HEK293T (cell line): Measurements from ENCODE around the gene NUBP1.

ENCODE experiments used
- CTCF ChIA-PET: fragments of 350-600 bp; formaldehyde crosslinking; extraction: SDS; loops from one replicate; lab custom pipeline; 2021; ENCODE audit warnings: antibody characterized with exemption, inconsistent platforms; lab: Yijun Ruan, JAX
- POLR2A ChIA-PET: fragments of 350-600 bp; formaldehyde crosslinking; extraction: SDS; loops from one replicate; lab custom pipeline; 2020; ENCODE audit warnings: antibody characterized with exemption, inconsistent platforms; lab: Yijun Ruan, JAX
- DNase-seq: peaks from one replicate; pipeline ENCODE4 v3.0.0; 2012; ENCODE audit warnings: mixed read lengths; ENCODE audit errors: extremely low spot score
- ARNT ChIP-seq: fragments of 450-650 bp; IDR thresholded peaks from 2 replicates; pipeline ENCODE4 v1.6.1; 2017; ENCODE audit warnings: mild to moderate bottlenecking
- BHLHE40 ChIP-seq: fragments of 450-650 bp; IDR thresholded peaks from 2 replicates; pipeline ENCODE4 v1.6.1; 2016; ENCODE audit warnings: mild to moderate bottlenecking, moderate library complexity, borderline replicate concordance
- CTBP1 ChIP-seq: fragments of 450-650 bp; IDR thresholded peaks from 2 replicates; pipeline ENCODE4 v1.6.1; 2016; ENCODE audit warnings: borderline replicate concordance
- ELF4 ChIP-seq: fragments of 450-650 bp; IDR thresholded peaks from 2 replicates; pipeline ENCODE4 v1.6.1; 2017; ENCODE audit warnings: antibody characterized with exemption
- FOXA1 ChIP-seq: fragments of 450-650 bp; IDR thresholded peaks from 2 replicates; pipeline ENCODE4 v1.6.1; 2016; ENCODE audit warnings: mild to moderate bottlenecking
- FOXK2 ChIP-seq: fragments of 450-650 bp; IDR thresholded peaks from 2 replicates; pipeline ENCODE4 v1.6.1; 2016; ENCODE audit warnings: mild to moderate bottlenecking
- FOXM1 ChIP-seq: fragments of 450-650 bp; IDR thresholded peaks from 2 replicates; pipeline ENCODE4 v1.6.1; 2017; ENCODE audit warnings: mild to moderate bottlenecking, borderline replicate concordance
- HDGF ChIP-seq: fragments of 450-650 bp; IDR thresholded peaks from 2 replicates; pipeline ENCODE4 v1.6.1; 2017; ENCODE audit warnings: antibody characterized with exemption, borderline replicate concordance
- L3MBTL2 ChIP-seq: fragments of 450-650 bp; conservative IDR thresholded peaks from 2 replicates; pipeline ENCODE4 v1.6.1; 2016; ENCODE audit warnings: mild to moderate bottlenecking
- LEF1 ChIP-seq: fragments of 450-650 bp; IDR thresholded peaks from 2 replicates; pipeline ENCODE4 v1.6.1; 2017; ENCODE audit warnings: mild to moderate bottlenecking, borderline replicate concordance
- NFRKB ChIP-seq: fragments of 450-650 bp; IDR thresholded peaks from 2 replicates; pipeline ENCODE4 v1.6.1; 2016; ENCODE audit warnings: mild to moderate bottlenecking, moderate library complexity
- SP1 ChIP-seq: fragments of 450-650 bp; IDR thresholded peaks from 2 replicates; pipeline ENCODE4 v1.6.1; 2017
- SUZ12 ChIP-seq: fragments of 450-650 bp; IDR thresholded peaks from 2 replicates; pipeline ENCODE4 v1.6.1; 2016; ENCODE audit warnings: mild to moderate bottlenecking
- TARDBP ChIP-seq: fragments of 450-650 bp; IDR thresholded peaks from 2 replicates; pipeline ENCODE4 v1.6.1; 2016
- ZNF384 ChIP-seq: fragments of 450-650 bp; IDR thresholded peaks from 2 replicates; pipeline ENCODE4 v1.6.1; 2016
- TF ChIP-seq, protein P1 (sequence below): fragments of 450-650 bp; IDR thresholded peaks from 2 replicates; pipeline ENCODE4 v1.6.1; 2016

The NUBP1 gene

DNA sequence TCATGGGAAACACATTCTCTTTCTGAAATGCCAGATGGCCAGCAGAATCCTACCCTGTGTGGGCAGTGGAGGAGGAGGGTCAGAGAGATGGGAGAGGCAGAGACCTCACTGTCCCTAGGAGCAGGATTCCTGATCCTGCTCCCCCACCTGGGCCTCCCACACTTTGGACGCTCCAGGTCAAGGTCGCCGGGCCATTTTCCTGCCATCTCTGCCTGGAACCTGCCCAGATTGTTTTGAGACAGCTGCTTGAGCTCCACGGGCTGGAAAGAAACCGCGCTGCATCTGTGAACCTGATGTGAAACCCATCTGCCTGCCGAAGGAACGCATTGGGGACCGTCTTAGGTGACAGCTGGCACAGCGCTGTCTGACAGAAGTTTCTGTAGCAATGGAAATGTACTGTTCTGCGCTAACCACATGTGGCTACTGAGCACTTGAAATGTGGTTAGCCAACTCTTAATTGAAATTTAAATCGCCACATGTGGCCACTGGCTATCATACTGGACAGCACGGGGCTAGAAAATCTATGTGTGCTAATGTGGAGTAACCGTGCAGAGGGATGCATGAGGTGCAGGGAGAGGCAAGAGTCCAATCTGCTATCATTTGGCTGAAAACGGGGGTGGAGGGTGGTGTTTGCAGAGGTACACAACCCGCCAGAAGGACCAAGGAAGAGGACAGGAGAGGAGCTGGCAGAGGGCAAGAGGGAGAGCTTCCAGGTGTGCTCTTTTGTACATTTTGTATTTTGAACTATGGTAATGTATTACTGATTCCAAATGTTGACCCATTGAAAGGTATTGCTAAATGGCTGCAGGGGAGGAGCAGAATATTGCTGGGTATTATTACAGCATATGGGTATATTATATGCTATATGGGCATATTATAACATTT, 15.4 kb upstream of the NUBP1 start:
- ChIA-PET CTCF (no interaction called here), POLR2A (no interaction called here)
- TF ChIP-seq FOXA1 (no peak), LEF1 (no peak), FOXM1 (no peak), ZNF384 (no peak), SUZ12 (no peak), ELF4 (no peak), SP1 (no peak), BHLHE40 (no peak), TARDBP (no peak), CTBP1 (no peak), NFRKB (no peak), L3MBTL2 (no peak), FOXK2 (no peak), HDGF (no peak), ARNT (no peak)
- TF ChIP-seq, protein P1, sequence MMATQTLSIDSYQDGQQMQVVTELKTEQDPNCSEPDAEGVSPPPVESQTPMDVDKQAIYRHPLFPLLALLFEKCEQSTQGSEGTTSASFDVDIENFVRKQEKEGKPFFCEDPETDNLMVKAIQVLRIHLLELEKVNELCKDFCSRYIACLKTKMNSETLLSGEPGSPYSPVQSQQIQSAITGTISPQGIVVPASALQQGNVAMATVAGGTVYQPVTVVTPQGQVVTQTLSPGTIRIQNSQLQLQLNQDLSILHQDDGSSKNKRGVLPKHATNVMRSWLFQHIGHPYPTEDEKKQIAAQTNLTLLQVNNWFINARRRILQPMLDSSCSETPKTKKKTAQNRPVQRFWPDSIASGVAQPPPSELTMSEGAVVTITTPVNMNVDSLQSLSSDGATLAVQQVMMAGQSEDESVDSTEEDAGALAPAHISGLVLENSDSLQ: no peak
- no peak for DNase-seq

DNA sequence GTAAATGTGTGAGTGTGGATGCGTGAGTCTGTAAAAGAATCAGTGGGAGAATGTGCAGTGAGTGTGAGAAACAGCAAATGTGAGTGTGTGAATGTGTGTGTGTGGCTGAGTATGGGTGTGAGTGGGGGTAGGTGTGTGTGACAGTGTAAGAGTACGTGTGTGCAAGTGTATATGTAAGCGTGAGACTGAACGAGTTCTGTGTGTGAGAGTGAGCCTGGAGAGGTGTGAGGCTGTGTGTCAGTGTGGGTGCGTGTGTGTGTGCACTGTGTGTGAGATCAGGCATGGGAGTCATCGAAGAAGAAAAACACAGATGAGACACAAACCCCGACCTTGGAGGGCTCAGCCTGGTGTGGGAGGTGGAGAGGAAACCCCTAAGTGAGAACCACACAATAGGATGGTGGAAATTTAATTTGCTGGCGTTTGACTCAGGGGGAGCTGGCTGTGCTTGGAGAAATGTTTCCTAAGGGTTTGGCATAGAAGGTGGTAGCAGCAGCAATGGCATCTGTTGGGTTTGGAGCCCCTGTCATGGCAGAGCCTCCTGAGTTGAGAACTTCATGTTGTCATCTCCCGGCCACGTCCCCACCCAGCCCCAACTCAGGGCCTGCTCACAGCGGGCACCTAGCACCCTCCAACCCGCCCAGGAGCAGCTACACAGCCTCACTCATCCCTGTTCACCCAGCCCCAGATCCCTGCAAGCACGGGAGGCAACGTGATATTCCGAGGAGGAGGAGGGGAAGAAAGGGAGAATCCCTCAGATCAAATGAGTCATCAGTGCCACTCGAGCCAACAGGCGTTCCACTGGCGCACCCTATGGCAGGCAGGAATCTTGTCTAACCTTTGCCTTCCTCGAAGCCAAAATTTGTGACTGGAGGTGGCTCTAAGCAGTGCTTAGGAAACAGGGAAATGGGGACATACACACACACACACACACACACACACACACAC, 14.3 kb upstream of the NUBP1 start:
- TF ChIP-seq FOXK2: no peak
- TF ChIP-seq HDGF: no peak
- TF ChIP-seq SP1: no peak
- no peak for TF ChIP-seq CTBP1
- TF ChIP-seq LEF1: no peak
- TF ChIP-seq L3MBTL2: no peak
- no peak for TF ChIP-seq TARDBP
- no peak for TF ChIP-seq FOXA1
- TF ChIP-seq FOXM1: no peak
- no peak for TF ChIP-seq ZNF384
- TF ChIP-seq, protein P1: no peak
- TF ChIP-seq SUZ12: no peak
- no peak for TF ChIP-seq BHLHE40
- TF ChIP-seq NFRKB: no peak
- no peak for TF ChIP-seq ARNT
- no peak for TF ChIP-seq ELF4
- no peak for DNase-seq
- ChIA-PET CTCF (no interaction called here), POLR2A (no interaction called here)

DNA sequence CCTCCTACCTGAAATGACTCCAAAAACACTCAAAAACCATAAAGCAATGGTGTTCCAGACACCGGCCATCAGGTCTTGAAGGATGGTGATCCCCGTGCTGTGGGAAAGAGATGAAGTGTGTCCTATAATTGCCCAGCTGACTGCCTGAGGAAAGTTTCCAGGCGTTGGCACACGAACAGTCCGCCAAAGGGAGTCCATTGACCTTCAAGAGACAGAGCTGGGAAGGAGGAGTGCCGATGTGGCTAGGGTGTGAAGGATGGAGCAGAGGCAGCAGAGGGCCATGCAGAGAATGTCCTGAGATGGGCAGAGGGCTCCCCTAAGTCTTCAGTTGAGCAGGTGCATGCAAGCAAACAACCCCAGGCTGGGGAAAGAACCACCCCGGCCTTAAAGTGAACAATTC, 11.9 kb upstream of the NUBP1 start:
- ChIA-PET CTCF (interaction anchor here (1.5 kb wide), 1 partner anchor 217 kb away, joined by 3 read pairs; no protein-coding TSS in a partner anchor), POLR2A (interaction anchor here (1.0 kb wide), 1 partner anchor 12 kb away, joined by 6 read pairs; the partner anchor contains the start of gene NUBP1)
- TF ChIP-seq, protein P1: no peak
- TF ChIP-seq L3MBTL2: no peak
- TF ChIP-seq FOXA1: no peak
- TF ChIP-seq FOXK2: no peak
- TF ChIP-seq SUZ12: no peak
- TF ChIP-seq NFRKB: no peak
- no peak for TF ChIP-seq FOXM1
- no peak for TF ChIP-seq CTBP1
- no peak for TF ChIP-seq ELF4
- no peak for DNase-seq

DNA sequence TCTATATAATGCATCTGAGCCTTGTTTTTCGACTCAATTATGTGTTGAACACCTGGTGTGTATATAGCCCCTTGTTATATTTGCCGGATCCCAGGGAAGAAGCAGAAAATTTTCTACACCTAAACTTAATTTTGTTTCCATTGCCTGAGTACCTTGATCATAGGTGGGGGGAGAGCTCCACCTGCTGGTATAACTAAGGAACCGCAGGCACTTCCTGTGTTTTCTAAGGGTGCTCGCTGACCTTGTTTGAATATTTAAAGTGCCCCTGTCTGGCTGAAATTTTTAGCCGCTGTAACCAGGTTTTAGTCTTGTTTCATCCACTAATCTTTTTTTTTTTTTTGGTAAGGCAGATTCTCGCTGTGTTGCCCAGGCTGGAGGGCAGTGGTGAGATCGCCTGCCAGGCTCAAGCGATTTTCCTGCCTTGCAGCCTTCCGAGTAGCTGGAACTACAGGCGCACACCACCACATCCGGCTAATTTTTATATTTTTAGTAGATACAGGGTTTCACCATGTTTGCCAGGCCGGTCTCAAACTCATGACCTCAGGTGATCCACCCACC, 6.5 kb upstream of the NUBP1 start:
- DNase-seq: peak; percentile 66
- CTCF ChIA-PET: interaction anchor here (0.6 to 2.2 kb wide), 6 partner anchors 13 to 1695 kb away, joined by 3 to 21 read pairs (median 4); no protein-coding TSS in a partner anchor
- no peak for TF ChIP-seq CTBP1
- TF ChIP-seq NFRKB: no peak
- TF ChIP-seq ZNF384: no peak
- TF ChIP-seq BHLHE40: no peak
- TF ChIP-seq TARDBP: no peak
- TF ChIP-seq ELF4: no peak
- no peak for TF ChIP-seq FOXM1
- TF ChIP-seq FOXA1: no peak
- TF ChIP-seq, protein P1: no peak
- TF ChIP-seq LEF1: no peak
- TF ChIP-seq HDGF: no peak
- TF ChIP-seq FOXK2: no peak
- no peak for TF ChIP-seq SP1
- no peak for TF ChIP-seq SUZ12
- POLR2A ChIA-PET: no interaction called here
